Glomerular visceral epithelial cell (primary cell): Measurements from ENCODE around the gene ASB3.
"Not testable (repeated sequence)": the region's sequence is repeated elsewhere in the genome, so short reads cannot be mapped to it uniquely, and the experiment has no call there.

Source experiments
- DNase-seq: peaks from one replicate; pipeline ENCODE4 v3.0.0-alpha.2; 2016; ENCODE audit errors: extremely low spot score

ASB3 gene

GRCh38 chr2:53787614-53788289 lies 999 bp upstream of the ASB3 start:
- DNase-seq: peak; percentile 8

- DNase-seq: no peak
These were observed 425 bp downstream of the ASB3 start for GRCh38 chr2:53786352-53786704.

- peak; percentile 27 for DNase-seq
These were observed 1.4 kb downstream of the ASB3 start for GRCh38 chr2:53785366-53785765.

GRCh38 chr2:53784436-53784835 lies 2.3 kb downstream of the ASB3 start:
- DNase-seq: peak; percentile 46

- no peak for DNase-seq
These were observed 4.1 kb downstream of the ASB3 start for GRCh38 chr2:53782676-53783075.

- no peak for DNase-seq
These were observed 6.7 kb downstream of the ASB3 start for GRCh38 chr2:53780056-53780455.

- no peak for DNase-seq
These were observed 8.1 kb downstream of the ASB3 start for GRCh38 chr2:53778536-53779162.

GRCh38 chr2:53777134-53777533 lies 9.6 kb downstream of the ASB3 start:
- DNase-seq: no peak

GRCh38 chr2:53770264-53770663 lies 16.5 kb downstream of the ASB3 start:
- DNase-seq: peak; percentile 11

GRCh38 chr2:53769318-53769945 lies 17.3 kb downstream of the ASB3 start:
- no peak for DNase-seq

- DNase-seq: no peak
These were observed 18.6 kb downstream of the ASB3 start for GRCh38 chr2:53768242-53768542.

GRCh38 chr2:53767405-53768241 lies 19.1 kb downstream of the ASB3 start, which contains the start of gene CHAC2:
Gene CHAC2, plus strand, starts transcription at chr2:53767804. Its CDS starts 83 bp downstream, at chr2:53767887.
- DNase-seq: peak; percentile 73

GRCh38 chr2:53765767-53766166 lies 21.0 kb downstream of the ASB3 start:
- DNase-seq: no peak

GRCh38 chr2:53757206-53757605 lies 29.5 kb downstream of the ASB3 start:
- DNase-seq: not testable (repeated sequence)

GRCh38 chr2:53756644-53757043 lies 30.1 kb downstream of the ASB3 start:
- DNase-seq: no peak

- DNase-seq: no peak
These were observed 31.6 kb downstream of the ASB3 start for GRCh38 chr2:53755121-53755520.

GRCh38 chr2:53753041-53753440 lies 33.7 kb downstream of the ASB3 start:
- DNase-seq: no peak

GRCh38 chr2:53752385-53752784 lies 34.4 kb downstream of the ASB3 start:
- no peak for DNase-seq

- DNase-seq: no peak
These were observed 35.0 kb downstream of the ASB3 start for GRCh38 chr2:53751728-53752127.

- DNase-seq: no peak
These were observed 36.5 kb downstream of the ASB3 start for GRCh38 chr2:53750041-53750768.

- no peak for DNase-seq
These were observed 42.2 kb downstream of the ASB3 start for GRCh38 chr2:53744395-53745065.
